Transverse colon (tissue), 4 donors: ENCODE results near the gene SERPINB5. TPM values are rescaled to one million over a fixed set of nuclear protein-coding genes. Genes with fewer than 3 reads are reported as not detected.

Experiments used
- DNase-seq: peaks from one replicate; pipeline ENCODE4 v3.0.0-alpha.2; 2019
- H3K27ac ChIP-seq, 4 donors: fragments of 200-600 bp; sonication (generic); 2 replicates each; pipeline ENCODE4 v1.5.1; 2016 to 2018; ENCODE audit warnings: inconsistent platforms in 4 of 4
- H3K27me3 ChIP-seq: fragments of 200-600 bp; sonication (generic); 2 replicates; pipeline ENCODE4 v1.5.1; 2017; ENCODE audit warnings: inconsistent platforms
- H3K36me3 ChIP-seq, 4 donors: fragments of 200-600 bp; sonication (generic); 2 replicates each; pipeline ENCODE4 v1.5.1; 2017 to 2019; ENCODE audit warnings: inconsistent platforms in 4 of 4
- H3K4me1 ChIP-seq, 4 donors: fragments of 200-600 bp; sonication (generic); 2 replicates each; pipeline ENCODE4 v1.5.1; 2017 to 2020; ENCODE audit warnings: inconsistent platforms in 4 of 4
- H3K4me3 ChIP-seq, 4 donors: fragments of 200-600 bp; sonication (generic); 1 replicate in 1 of 4; 2 replicates in 3 of 4; pipeline versions ENCODE4 v1.5.1 to v1.6.1; 2017 to 2019; ENCODE audit warnings: inconsistent platforms in 4 of 4
- H3K9me3 ChIP-seq, 2 donors: fragments of 200-600 bp; sonication (generic); 2 replicates each; pipeline ENCODE4 v1.5.1; 2017 to 2019; ENCODE audit warnings: inconsistent platforms in 2 of 2
- CTCF ChIP-seq, 5 experiments: fragments of 200-600 bp in 3 of 5; fragments of 450-650 bp in 2 of 5; sonication (generic) in 3 of 5; IDR thresholded peaks; 1 replicate in 2 of 5; 2 replicates in 3 of 5; pipeline ENCODE4 v1.5.1; 2016 to 2017; ENCODE audit warnings: antibody characterized with exemption in 5 of 5, inconsistent platforms in 3 of 5, mild to moderate bottlenecking in 2 of 5, moderate library complexity in 1 of 5
- EP300 ChIP-seq: sonication (generic); formaldehyde crosslinking; IDR thresholded peaks from one replicate; pipeline ENCODE4 v1.6.1; 2017; ENCODE audit warnings: antibody characterized with exemption, low read depth
- POLR2A ChIP-seq: fragments of 450-650 bp; IDR thresholded peaks from one replicate; pipeline ENCODE4 v1.6.1; 2016; ENCODE audit warnings: antibody characterized with exemption, mild to moderate bottlenecking, moderate library complexity
- POLR2AphosphoS5 ChIP-seq, 3 donors: sonication (generic); formaldehyde crosslinking; IDR thresholded peaks; one replicate each; pipeline ENCODE4 v1.6.1; 2016; ENCODE audit warnings: antibody characterized with exemption in 3 of 3
- whole genome bisulfite sequencing, 2 donors: methylation state at CpG; one replicate each; pipeline ENCODE4 v1.1.5; 2018; ENCODE audit warnings: low coverage in 1 of 2; 5-methylcytosine and 5-hydroxymethylcytosine counted together
- in situ Hi-C, 4 donors: fragments of 200-750 bp; cut with MboI; loops; one replicate each; pipeline versions ENCODE4 v1.15.0 to v1.15.1; 2017; ENCODE audit warnings: low sequenced_read_pairs in 3 of 4, low pct_ligation_motif_present in 1 of 4, low pct_unique_long_range_greater_than_20kb in 1 of 4
- intact Hi-C: fragments of 100-400 bp; cut with DNase I; formaldehyde crosslinking; loops from one replicate; pipeline ENCODE4 v1.15.1; 2023; ENCODE audit warnings: low total_unique reads
- total RNA-seq, 4 donors: library from RNA; depleted of rRNA; stranded (reverse); fragments of >200 nt; gene quantifications; one replicate each; pipeline ENCODE4 v1.1.0, GENCODE V29; 2016

The SERPINB5 gene
- total RNA-seq, 4 donors from 2014 or later: 0.79 to 3.6 (median 1.2) TPM

- Histone ChIP-seq H3K4me3 (no peak overlapping the region), H3K9me3 (no peaks in the 10 kb centered on the region), H3K27ac (peak overlapping the region in 2 of 4 donors; percentile 55), H3K36me3 (no peaks in the 10 kb centered on the region), H3K27me3 (no peaks in the 10 kb centered on the region), H3K4me1 (peaks cover 0 to 6% (median 3%) of the 10 kb centered on the region in 4 donors)
- in situ Hi-C loops (no loop called here), intact Hi-C loops (no loop called here)
- TF ChIP-seq EP300: no peak
- TF ChIP-seq POLR2AphosphoS5 (IDR thresholded peaks at IDR 0.05): no peak
- no peak for TF ChIP-seq POLR2A
- no peak for TF ChIP-seq CTCF (IDR thresholded peaks at IDR 0.05)
- DNase-seq: no peak
- WGBS, 2 donors: 76 to 86% methylated on average over 2 of the region's 2 CpGs
These were observed 75.8 kb downstream of the SERPINB5 start for GRCh38 chr18:63552581-63552980.

DNA sequence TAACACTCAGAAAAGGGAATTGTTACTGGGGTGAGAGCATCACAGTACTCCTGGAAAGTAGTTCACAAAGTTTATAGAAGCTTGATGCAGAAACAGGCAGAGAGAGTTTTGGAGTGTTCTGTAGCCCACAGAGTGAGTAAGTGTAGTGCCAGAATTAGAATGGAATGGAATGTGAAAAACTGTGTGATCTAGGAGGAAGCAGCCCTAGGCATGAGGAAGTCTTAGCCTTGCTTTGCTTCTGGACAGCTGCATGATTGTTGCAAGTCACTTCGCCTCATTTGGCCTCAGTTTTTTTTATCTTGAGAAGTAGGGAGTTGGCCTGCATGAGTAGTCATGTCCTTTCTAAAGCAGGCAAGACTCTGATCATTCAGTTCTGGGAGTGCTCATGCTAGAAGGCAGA, 76.3 kb downstream of the SERPINB5 start:
- 7 to 10% methylated on average over 1 of the region's 1 CpG for WGBS, 2 donors
- DNase-seq: no peak

More for the DNA sequence above, 76.3 kb downstream of the SERPINB5 start:
- H3K36me3 ChIP-seq: no peaks in the 10 kb centered on the region
- intact Hi-C loops: no loop called here
- peak overlapping the region in 3 of 4 donors; percentile 17 to 55 (median 55) for H3K27ac ChIP-seq
- in situ Hi-C loops: no loop called here
- peaks cover 0 to 6% (median 3%) of the 10 kb centered on the region in 4 donors for H3K4me1 ChIP-seq
- no peak for TF ChIP-seq POLR2A
- TF ChIP-seq POLR2AphosphoS5 (IDR thresholded peaks at IDR 0.05): peak in 2 of 3 donors; percentile 40 to 54
- TF ChIP-seq EP300: no peak
- no peak for TF ChIP-seq CTCF (IDR thresholded peaks at IDR 0.05)
- H3K9me3 ChIP-seq: no peaks in the 10 kb centered on the region
- H3K4me3 ChIP-seq: no peak overlapping the region
- H3K27me3 ChIP-seq: no peaks in the 10 kb centered on the region

Other genes starting within 250 kb of the SERPINB5 start
- 10 to 100 TPM; 14.3 to 34.8 (median 23.5) TPM for gene BCL2, start 157.2 kb upstream of the SERPINB5 start, total RNA-seq
- gene KDSR, start 109.8 kb upstream of the SERPINB5 start, total RNA-seq: 10 to 100 TPM; 13.1 to 37.2 (median 28.3) TPM
- gene VPS4B, start 54.5 kb upstream of the SERPINB5 start, total RNA-seq: 100 to 1,000 TPM in 1 of 4 donors, 10 to 100 TPM in 3; 40.4 to 122 (median 63.3) TPM
- gene SERPINB12, start 65.4 kb downstream of the SERPINB5 start, total RNA-seq: not detected
- 1 to 10 TPM in 1 of 4 donors, not detected in 3; 1.4 TPM for gene SERPINB13, start 110.4 kb downstream of the SERPINB5 start, total RNA-seq
- not detected for gene SERPINB4, start 167.3 kb downstream of the SERPINB5 start, total RNA-seq
- gene SERPINB3, start 184.9 kb downstream of the SERPINB5 start, total RNA-seq: not detected
- gene SERPINB11, start 226.0 kb downstream of the SERPINB5 start, total RNA-seq: not detected